Measurements from ENCODE around the gene PIAS1.

Gene PIAS1

GRCh38 chr15:68061602-68062001 lies 7.5 kb downstream of the PIAS1 start:
- Mint-ChIP-seq H3K27me3 (no peaks in the 10 kb centered on the region), H3K27ac (no peak overlapping the region), H3K36me3 (peaks cover 1% of the 10 kb centered on the region in 2 donors), H3K9me3 (no peaks in the 10 kb centered on the region), H3K4me3 (no peak overlapping the region), H3K4me1 (peaks cover 7 to 42% of the 10 kb centered on the region in 2 donors)
- DNase-seq (no peak), ATAC-seq (replicated peaks) (no peak)

DNA sequence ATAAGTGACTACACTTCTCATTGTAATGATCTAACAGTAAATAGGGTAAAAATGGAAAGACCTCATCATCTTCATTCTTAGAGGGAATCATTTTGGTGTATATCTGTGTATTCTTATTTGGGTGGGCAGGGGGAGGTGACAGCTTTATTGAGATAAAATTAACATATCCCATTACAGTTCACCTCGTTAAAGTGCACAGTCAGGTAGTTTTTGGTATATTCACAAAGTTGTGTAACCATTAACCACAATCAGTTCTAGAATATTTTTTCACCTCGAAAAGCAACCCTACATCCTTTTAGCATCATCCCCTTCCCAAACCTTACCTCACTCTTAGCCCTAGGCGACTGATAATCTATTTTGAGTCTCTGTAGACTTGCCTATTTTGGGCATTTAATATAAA lies 8.1 kb downstream of the PIAS1 start:
- ATAC-seq (replicated peaks) (no peak), DNase-seq (no peak)
- Mint-ChIP-seq H3K9me3 (no peaks in the 10 kb centered on the region), H3K4me1 (peaks cover 12 to 43% of the 10 kb centered on the region in 2 donors), H3K36me3 (peaks cover 1 to 7% of the 10 kb centered on the region in 2 donors), H3K27me3 (no peaks in the 10 kb centered on the region), H3K4me3 (no peak overlapping the region), H3K27ac (no peak overlapping the region)

GRCh38 chr15:68062946-68063465 lies 8.9 kb downstream of the PIAS1 start:
- Mint-ChIP-seq H3K27me3 (no peaks in the 10 kb centered on the region), H3K36me3 (peaks cover 1 to 12% of the 10 kb centered on the region in 2 donors), H3K9me3 (no peaks in the 10 kb centered on the region), H3K4me3 (no peak overlapping the region), H3K4me1 (peaks cover 10 to 39% of the 10 kb centered on the region in 2 donors), H3K27ac (no peak overlapping the region)
- no peak for ATAC-seq (replicated peaks)
- DNase-seq, result no peak

DNA sequence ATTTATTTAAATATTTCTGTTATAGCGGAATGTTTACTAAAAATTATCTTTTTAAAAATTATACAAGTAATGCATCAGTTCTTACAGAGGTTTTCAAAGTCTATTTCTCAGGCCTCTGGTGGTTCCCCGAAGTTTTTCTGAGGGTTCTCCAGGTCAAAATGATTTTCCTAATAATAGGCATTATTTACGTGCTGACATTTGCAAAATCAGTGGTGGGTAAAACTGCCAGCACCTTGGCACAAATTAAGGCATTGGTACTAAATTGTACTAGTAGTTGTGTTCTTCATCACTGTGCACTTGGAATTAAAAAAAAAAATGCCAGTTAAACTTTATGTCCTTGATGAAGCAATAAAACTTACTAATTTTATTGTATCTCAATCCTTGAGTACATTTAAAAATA lies 9.5 kb downstream of the PIAS1 start:
- ATAC-seq (replicated peaks), result no peak
- Mint-ChIP-seq H3K9me3 (no peaks in the 10 kb centered on the region), H3K36me3 (peaks cover 1 to 15% of the 10 kb centered on the region in 2 donors), H3K4me3 (no peak overlapping the region), H3K27ac (no peak overlapping the region), H3K4me1 (peaks cover 10 to 34% of the 10 kb centered on the region in 2 donors), H3K27me3 (no peaks in the 10 kb centered on the region)
- DNase-seq, result no peak

- no peak for DNase-seq
These were observed 19.6 kb downstream of the PIAS1 start for GRCh38 chr15:68073576-68074288.

DNA sequence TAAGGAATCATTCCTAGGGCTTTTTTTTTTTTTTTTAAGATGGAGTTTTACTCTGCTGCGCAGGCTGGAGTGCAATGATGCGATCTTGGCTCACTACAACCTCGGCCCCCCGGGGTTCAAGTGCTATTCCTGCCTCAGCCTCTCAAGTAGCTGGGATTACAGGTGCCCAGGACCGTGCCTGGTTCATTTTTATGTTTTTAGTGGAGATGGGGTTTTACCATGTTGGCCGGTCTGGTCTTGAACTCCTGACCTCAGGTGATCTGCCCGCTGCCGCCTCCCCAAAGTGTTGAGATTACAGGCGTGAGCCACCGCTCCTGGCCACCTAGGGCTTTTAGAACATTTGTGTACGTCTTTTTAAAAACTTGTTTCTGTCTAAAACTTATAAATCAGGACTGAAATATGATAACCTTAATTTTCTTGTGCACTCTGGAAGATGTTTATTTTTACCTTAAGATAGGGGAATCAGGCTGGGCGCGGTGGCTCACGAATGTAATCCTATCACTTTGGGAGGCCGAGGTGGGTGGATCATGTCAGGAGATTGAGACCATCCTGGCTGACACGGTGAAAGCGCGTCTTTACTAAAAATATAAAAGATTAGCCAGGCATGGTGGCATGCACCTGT lies 21.8 kb downstream of the PIAS1 start:
- peaks cover 8 to 11% of the 10 kb centered on the region in 2 donors for H3K36me3 Mint-ChIP-seq
- no peak overlapping the region for H3K27ac Mint-ChIP-seq
- peaks cover 33 to 68% of the 10 kb centered on the region in 2 donors for H3K4me1 Mint-ChIP-seq
- H3K4me3 Mint-ChIP-seq, result no peak overlapping the region
- no peaks in the 10 kb centered on the region for H3K27me3 Mint-ChIP-seq
- ATAC-seq (replicated peaks) (no peak), DNase-seq (no peak)
- H3K9me3 Mint-ChIP-seq, result no peaks in the 10 kb centered on the region

More at GRCh38 chr15:68073576-68074288, 19.6 kb downstream of the PIAS1 start:
- no peaks in the 10 kb centered on the region for H3K9me3 Mint-ChIP-seq
- no peak overlapping the region for H3K4me3 Mint-ChIP-seq
- no peak for ATAC-seq (replicated peaks)
- H3K27me3 Mint-ChIP-seq, result no peaks in the 10 kb centered on the region
- peaks cover 11 to 22% of the 10 kb centered on the region in 2 donors for H3K36me3 Mint-ChIP-seq
- no peak overlapping the region for H3K27ac Mint-ChIP-seq
- peaks cover 41 to 71% of the 10 kb centered on the region in 2 donors for H3K4me1 Mint-ChIP-seq

GRCh38 chr15:68078365-68078764 lies 24.2 kb downstream of the PIAS1 start:
- ATAC-seq (replicated peaks), result no peak
- Mint-ChIP-seq H3K4me1 (peaks cover 46 to 73% of the 10 kb centered on the region in 2 donors), H3K36me3 (peaks cover 4 to 5% of the 10 kb centered on the region in 2 donors), H3K27me3 (no peaks in the 10 kb centered on the region), H3K9me3 (no peaks in the 10 kb centered on the region), H3K4me3 (no peak overlapping the region), H3K27ac (no peak overlapping the region)
- DNase-seq, result no peak

GRCh38 chr15:68080334-68080733 lies 26.2 kb downstream of the PIAS1 start:
- peaks cover 0 to 2% of the 10 kb centered on the region in 2 donors for H3K36me3 Mint-ChIP-seq
- H3K9me3 Mint-ChIP-seq, result no peaks in the 10 kb centered on the region
- no peak for DNase-seq
- no peak for ATAC-seq (replicated peaks)
- H3K27me3 Mint-ChIP-seq, result no peaks in the 10 kb centered on the region
- peak overlapping the region; percentile 14 for H3K27ac Mint-ChIP-seq
- H3K4me1 Mint-ChIP-seq, result peaks cover 43 to 65% of the 10 kb centered on the region in 2 donors
- H3K4me3 Mint-ChIP-seq, result no peak overlapping the region

DNA sequence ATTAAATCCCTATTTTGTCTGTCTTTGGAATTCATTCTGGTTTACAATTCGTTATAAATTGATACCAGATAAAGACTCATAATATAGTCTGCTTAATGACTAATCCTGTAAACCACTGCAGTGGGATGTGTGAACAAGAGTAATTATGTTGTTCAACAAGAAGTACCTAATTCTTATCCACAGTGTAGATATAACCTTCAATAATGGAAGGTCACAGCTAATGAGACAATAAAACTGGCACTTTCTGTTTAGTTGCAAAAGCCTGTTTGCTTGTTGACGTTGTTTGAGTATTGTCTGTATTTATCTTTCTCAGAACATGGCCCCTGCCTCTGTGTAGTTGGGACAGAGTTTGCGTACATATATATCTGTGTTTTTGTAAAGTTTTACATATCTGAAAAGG lies 26.7 kb downstream of the PIAS1 start:
- Mint-ChIP-seq H3K36me3 (peaks cover 0 to 2% of the 10 kb centered on the region in 2 donors), H3K27me3 (no peaks in the 10 kb centered on the region), H3K4me1 (peaks cover 43 to 62% of the 10 kb centered on the region in 2 donors), H3K4me3 (no peak overlapping the region), H3K27ac (no peak overlapping the region), H3K9me3 (no peaks in the 10 kb centered on the region)
- no peak for DNase-seq
- ATAC-seq (replicated peaks), result no peak

DNA sequence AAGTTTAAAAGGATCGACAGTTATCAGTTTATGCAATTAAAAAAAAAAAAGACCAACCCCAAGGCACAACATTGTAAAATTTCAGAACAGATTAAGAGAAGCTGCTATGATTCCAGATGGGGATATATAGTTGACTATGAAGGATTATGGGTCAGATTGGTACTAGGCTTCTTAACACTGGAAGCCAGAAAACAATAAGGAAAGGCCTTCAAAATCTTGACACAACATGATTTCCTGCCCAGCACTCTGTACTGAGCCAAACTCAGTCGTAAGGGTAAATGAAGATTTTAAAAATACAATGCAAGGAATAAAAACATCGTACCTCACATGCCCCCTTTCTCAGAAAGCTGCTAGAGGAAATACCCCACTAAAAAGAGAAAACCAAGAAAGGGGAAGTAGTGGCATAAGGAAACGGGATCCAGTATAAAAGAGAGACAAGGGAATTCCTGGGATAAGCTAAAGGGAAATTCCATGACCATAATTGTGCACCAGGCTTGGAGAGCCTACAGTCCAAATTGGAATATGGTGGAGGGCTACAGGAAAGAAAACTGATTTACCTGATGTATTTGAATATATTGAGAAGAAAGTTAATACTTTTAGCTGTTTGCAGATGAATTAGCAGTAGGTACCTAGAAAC lies 27.9 kb downstream of the PIAS1 start:
- H3K4me3 Mint-ChIP-seq, result peak overlapping the region in 1 of 2 donors; percentile 7
- DNase-seq, result no peak
- H3K9me3 Mint-ChIP-seq, result no peaks in the 10 kb centered on the region
- peaks cover 38 to 50% of the 10 kb centered on the region in 2 donors for H3K4me1 Mint-ChIP-seq
- peaks cover 5% of the 10 kb centered on the region in 2 donors for H3K36me3 Mint-ChIP-seq
- no peaks in the 10 kb centered on the region for H3K27me3 Mint-ChIP-seq
- ATAC-seq (replicated peaks), result peak in 1 of 2 donors; percentile 22
- peak overlapping the region; percentile 2 for H3K27ac Mint-ChIP-seq

- H3K9me3 Mint-ChIP-seq, result no peaks in the 10 kb centered on the region
- H3K36me3 Mint-ChIP-seq, result peaks cover 5% of the 10 kb centered on the region in 2 donors
- no peaks in the 10 kb centered on the region for H3K27me3 Mint-ChIP-seq
- DNase-seq, result no peak
- no peak overlapping the region for H3K4me3 Mint-ChIP-seq
- no peak overlapping the region for H3K27ac Mint-ChIP-seq
- no peak for ATAC-seq (replicated peaks)
- peaks cover 34 to 42% of the 10 kb centered on the region in 2 donors for H3K4me1 Mint-ChIP-seq
These were observed 28.6 kb downstream of the PIAS1 start for GRCh38 chr15:68082735-68083134.

- H3K9me3 Mint-ChIP-seq, result no peaks in the 10 kb centered on the region
- H3K4me3 Mint-ChIP-seq, result no peak overlapping the region
- DNase-seq, result no peak
- peaks cover 28 to 35% of the 10 kb centered on the region in 2 donors for H3K4me1 Mint-ChIP-seq
- peaks cover 5% of the 10 kb centered on the region in 2 donors for H3K36me3 Mint-ChIP-seq
- no peak overlapping the region for H3K27ac Mint-ChIP-seq
- no peak for ATAC-seq (replicated peaks)
- no peaks in the 10 kb centered on the region for H3K27me3 Mint-ChIP-seq
These were observed 29.3 kb downstream of the PIAS1 start for GRCh38 chr15:68083463-68083862.

DNA sequence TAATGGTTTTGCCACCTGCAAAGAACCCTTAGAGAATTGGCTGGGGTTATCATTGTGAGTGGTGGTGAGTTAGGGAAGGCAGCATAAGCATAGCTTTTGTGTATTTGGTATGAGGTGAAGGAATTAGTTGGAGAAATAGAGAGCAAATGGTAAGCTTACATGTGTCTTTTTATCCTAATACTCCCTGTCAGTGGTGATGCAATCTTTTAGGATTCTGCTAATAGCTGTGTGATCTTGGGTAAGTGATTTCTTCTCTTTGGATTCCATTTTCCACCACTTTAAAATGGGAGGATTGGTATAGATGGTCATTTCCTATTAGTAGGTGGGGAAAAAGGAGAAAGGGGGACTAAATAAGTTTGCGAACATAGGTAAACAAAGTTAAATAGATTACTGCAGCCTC lies 30.9 kb downstream of the PIAS1 start:
- no peak for ATAC-seq (replicated peaks)
- no peaks in the 10 kb centered on the region for H3K27me3 Mint-ChIP-seq
- peaks cover 3 to 5% of the 10 kb centered on the region in 2 donors for H3K36me3 Mint-ChIP-seq
- no peak overlapping the region for H3K4me3 Mint-ChIP-seq
- H3K4me1 Mint-ChIP-seq, result peaks cover 27 to 32% of the 10 kb centered on the region in 2 donors
- H3K9me3 Mint-ChIP-seq, result no peaks in the 10 kb centered on the region
- H3K27ac Mint-ChIP-seq, result no peak overlapping the region
- DNase-seq, result no peak

DNA sequence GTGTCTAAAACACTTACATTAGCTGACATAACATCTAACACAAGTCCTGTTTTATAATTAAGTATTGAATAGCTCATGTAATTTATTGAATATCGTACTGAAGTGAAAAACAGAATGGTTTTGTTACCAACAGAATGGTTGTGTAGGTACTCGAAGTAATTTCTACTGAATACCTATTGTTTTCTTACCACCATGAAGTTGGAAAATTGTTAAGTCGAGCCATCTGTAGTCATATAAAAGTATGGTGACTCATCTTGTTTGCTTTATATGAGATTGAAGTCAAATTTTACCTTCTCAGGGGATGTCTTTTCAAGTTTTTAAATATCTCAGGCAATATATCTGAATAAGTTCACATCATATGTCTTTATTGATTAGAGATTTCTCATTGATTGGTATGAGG lies 37.6 kb downstream of the PIAS1 start:
- ATAC-seq (replicated peaks) (no peak), DNase-seq (no peak)
- H3K9me3 Mint-ChIP-seq, result peaks cover 3 to 4% of the 10 kb centered on the region in 2 donors
- H3K27me3 Mint-ChIP-seq, result no peaks in the 10 kb centered on the region
- H3K4me3 Mint-ChIP-seq, result no peak overlapping the region
- H3K36me3 Mint-ChIP-seq, result peaks cover 14 to 25% of the 10 kb centered on the region in 2 donors
- H3K4me1 Mint-ChIP-seq, result peaks cover 0 to 22% of the 10 kb centered on the region in 2 donors
- no peak overlapping the region for H3K27ac Mint-ChIP-seq
